ENCODE data around the gene TBC1D10A.

DNA sequence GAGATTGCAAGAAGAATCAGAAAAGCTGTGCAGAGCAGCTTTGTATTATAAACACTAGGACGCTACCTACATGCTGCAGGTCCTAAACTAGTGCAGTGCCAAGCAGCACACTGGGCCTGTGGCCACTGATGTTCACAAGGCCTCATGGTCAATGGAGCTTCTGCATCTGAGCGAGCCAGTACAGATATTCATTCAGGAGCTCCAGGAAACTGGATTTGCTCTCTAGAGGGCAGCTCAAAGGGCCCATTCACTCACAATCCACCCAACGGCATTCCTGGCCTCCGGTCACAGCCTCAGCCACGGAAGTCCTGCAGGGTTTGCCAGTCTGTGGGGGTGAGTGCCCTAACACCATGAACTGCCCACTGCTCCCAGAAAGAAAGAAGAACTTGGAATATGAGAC is 5.8 kb upstream of the TBC1D10A start:
- TF ChIP-seq POLR2A (IDR thresholded peaks at IDR 0.05; ENCODE audit: low read length) (no peak), GATA1 (IDR thresholded peaks at IDR 0.05; ENCODE audit: low read depth, low read length) (no peak)
